BLaER1 (cell line): ENCODE results near the gene NIPAL4.
"Not testable (repeated sequence)": the region's sequence is repeated elsewhere in the genome, so short reads cannot be mapped to it uniquely, and the experiment has no call there.

Experiments used
- H3K27ac ChIP-seq: shearing (Covaris generic); formaldehyde crosslinking; 2 replicates; pipeline ENCODE4 v1.8.1; 2022
- H3K27me3 ChIP-seq: shearing (Covaris generic); formaldehyde crosslinking; 2 replicates; pipeline ENCODE4 v1.8.1; 2022
- H3K36me3 ChIP-seq: shearing (Covaris generic); formaldehyde crosslinking; 2 replicates; pipeline ENCODE4 v1.8.1; 2022
- H3K4me1 ChIP-seq: shearing (Covaris generic); formaldehyde crosslinking; 2 replicates; pipeline ENCODE4 v1.8.1; 2022
- H3K4me2 ChIP-seq: shearing (Covaris generic); formaldehyde crosslinking; 2 replicates; pipeline ENCODE4 v1.8.1; 2022
- H3K4me3 ChIP-seq: shearing (Covaris generic); formaldehyde crosslinking; 2 replicates; pipeline ENCODE4 v1.8.1; 2022
- H3K9ac ChIP-seq: shearing (Covaris generic); formaldehyde crosslinking; 2 replicates; pipeline ENCODE4 v1.8.1; 2022
- H3K9me3 ChIP-seq: shearing (Covaris generic); formaldehyde crosslinking; 2 replicates; pipeline ENCODE4 v1.8.1; 2022
- H4K20me1 ChIP-seq: shearing (Covaris generic); formaldehyde crosslinking; 2 replicates; pipeline ENCODE4 v1.8.1; 2022
- Cebpa-rat ChIP-seq: shearing (Covaris generic); IDR thresholded peaks from 2 replicates; pipeline ENCODE4 v1.8.1; 2022

The NIPAL4 gene

DNA sequence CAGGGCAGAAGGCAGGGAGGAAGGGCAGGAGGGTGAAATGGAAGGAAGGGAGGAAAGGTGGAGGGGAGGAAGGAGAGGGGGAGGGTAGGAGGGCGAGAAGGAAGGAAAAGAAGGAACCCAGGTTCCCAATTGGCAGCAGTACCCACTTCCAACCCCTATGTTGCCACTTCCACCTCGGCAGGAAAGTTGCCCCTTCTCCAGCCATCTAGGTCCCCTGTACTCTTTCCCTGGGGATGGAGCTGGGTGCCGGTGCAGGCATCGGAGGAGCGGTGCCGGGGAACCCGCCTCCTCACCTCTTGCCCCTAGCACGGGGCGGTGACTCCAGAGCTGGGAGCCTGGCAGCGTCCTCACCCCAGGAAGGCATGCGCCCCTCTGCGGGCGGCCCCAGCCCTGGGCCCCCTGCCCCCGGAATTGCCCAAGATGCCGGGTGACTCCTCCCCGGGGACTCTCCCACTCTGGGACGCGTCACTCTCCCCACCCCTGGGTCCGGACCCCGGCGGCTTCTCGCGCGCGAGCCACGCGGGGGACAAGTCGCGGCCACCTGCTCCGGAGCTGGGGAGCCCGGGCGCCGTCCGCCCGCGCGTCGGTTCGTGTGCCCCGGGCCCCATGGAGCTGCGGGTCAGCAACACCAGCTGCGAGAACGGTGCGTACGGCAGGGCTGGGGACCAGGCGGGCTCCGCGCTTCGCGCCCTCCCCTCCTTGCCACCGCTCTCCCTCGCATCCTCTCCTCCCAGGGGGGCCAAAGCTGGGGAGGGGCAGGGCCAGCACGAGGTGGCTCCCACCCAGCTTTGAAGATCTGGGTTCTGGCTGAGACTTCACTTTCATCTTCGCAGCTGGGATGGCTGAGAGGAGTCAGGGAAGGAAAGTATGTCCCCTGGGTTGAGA is at the start of gene NIPAL4:
Gene NIPAL4, plus strand, starts transcription at position 499 of the 885 bp plus-strand sequence. Its CDS starts 108 bp downstream, at position 607.
- Histone ChIP-seq H3K9ac (no peak within 1 kb of the TSS), H3K27ac (no peak within 1 kb of the TSS), H3K4me2 (peak within 1 kb of the TSS; percentile 85)

DNA sequence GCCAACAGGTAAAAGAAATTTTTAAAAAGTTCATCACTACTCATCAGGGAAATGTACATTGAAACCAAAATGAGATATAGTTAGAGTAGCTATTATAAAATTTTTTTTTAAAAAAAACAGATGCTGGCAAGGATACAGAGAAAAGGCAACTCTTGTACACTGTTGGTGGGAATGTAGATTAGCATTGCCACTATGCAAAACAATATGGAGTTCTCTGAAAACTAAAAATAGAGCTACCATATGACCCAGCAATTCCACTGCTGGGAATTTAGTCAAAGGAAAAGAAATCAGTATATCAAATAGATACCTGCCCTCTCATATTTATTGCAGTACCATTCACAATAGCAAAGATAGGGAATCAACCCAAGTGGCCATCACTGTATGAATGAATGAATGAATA is 44.2 kb upstream of the NIPAL4 start:
- Histone ChIP-seq H3K9ac (no peak overlapping the region), H3K9me3 (peaks cover 30% of the 10 kb centered on the region), H3K27ac (no peak overlapping the region), H3K27me3 (no peaks in the 10 kb centered on the region), H3K36me3 (no peaks in the 10 kb centered on the region), H3K4me2 (no peak overlapping the region), H3K4me3 (no peak overlapping the region), H3K4me1 (no peaks in the 10 kb centered on the region), H4K20me1 (no peaks in the 10 kb centered on the region)
- TF ChIP-seq Cebpa-rat = no peak

More for the DNA sequence above, at the start of gene NIPAL4:
- peaks cover 24% of the 10 kb centered on the region for H3K4me1 ChIP-seq
- H3K9me3 ChIP-seq = no peaks in the 10 kb centered on the region
- TF ChIP-seq Cebpa-rat = no peak
- no peaks in the 10 kb centered on the region for H3K36me3 ChIP-seq
- peaks cover 46% of the 10 kb centered on the region for H3K27me3 ChIP-seq
- peak within 1 kb of the TSS; percentile 59 for H3K4me3 ChIP-seq
- no peaks in the 10 kb centered on the region for H4K20me1 ChIP-seq

DNA sequence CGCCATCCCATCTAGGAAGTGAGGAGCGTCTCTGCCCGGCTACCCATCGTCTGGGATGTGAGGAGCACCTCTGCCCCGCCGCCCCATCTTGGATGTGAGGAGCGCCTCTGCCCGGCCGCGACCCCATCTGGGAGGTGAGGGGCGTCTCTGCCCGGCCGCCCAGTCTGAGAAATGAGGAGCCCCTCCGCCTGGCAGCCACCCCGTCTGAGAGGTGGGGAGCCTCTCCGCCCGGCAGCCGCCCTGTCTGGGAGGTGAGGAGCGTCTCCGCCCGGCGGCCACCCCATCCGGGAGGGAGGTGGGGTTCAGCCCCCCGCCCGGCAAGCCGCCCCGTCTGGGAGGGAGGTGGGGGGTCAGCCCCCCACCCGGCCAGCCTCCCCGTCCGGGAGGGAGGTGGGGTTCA is 40.5 kb upstream of the NIPAL4 start:
- H3K36me3 ChIP-seq, H3K27ac ChIP-seq, H3K4me2 ChIP-seq, H3K9ac ChIP-seq, H3K4me3 ChIP-seq, H3K4me1 ChIP-seq, H4K20me1 ChIP-seq, H3K27me3 ChIP-seq: not testable (repeated sequence)
- H3K9me3 ChIP-seq = peaks cover 36% of the 10 kb centered on the region

DNA sequence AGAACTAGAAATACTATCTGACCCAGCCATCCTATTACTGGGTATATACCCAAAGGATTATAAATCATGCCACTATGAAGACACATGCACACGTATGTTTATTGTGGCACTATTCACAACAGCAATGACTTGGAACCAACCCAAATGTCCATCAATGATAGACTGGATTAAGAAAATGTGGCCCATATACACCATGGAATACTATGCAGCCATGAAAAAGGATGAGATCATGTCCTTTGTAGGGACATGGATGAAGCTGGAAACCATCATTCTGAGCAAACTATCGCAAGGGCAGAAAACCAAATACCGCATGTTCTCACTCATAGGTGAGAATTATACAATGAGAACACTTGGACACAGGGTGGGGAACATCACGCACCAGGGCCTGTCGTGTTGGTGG is 30.1 kb upstream of the NIPAL4 start:
- H4K20me1 ChIP-seq, H3K4me3 ChIP-seq, H3K9ac ChIP-seq, H3K36me3 ChIP-seq, H3K4me1 ChIP-seq, H3K27ac ChIP-seq, H3K4me2 ChIP-seq, H3K27me3 ChIP-seq: not testable (repeated sequence)
- peaks cover 10% of the 10 kb centered on the region; the same call in 1 of the 2 replicates for H3K9me3 ChIP-seq

DNA sequence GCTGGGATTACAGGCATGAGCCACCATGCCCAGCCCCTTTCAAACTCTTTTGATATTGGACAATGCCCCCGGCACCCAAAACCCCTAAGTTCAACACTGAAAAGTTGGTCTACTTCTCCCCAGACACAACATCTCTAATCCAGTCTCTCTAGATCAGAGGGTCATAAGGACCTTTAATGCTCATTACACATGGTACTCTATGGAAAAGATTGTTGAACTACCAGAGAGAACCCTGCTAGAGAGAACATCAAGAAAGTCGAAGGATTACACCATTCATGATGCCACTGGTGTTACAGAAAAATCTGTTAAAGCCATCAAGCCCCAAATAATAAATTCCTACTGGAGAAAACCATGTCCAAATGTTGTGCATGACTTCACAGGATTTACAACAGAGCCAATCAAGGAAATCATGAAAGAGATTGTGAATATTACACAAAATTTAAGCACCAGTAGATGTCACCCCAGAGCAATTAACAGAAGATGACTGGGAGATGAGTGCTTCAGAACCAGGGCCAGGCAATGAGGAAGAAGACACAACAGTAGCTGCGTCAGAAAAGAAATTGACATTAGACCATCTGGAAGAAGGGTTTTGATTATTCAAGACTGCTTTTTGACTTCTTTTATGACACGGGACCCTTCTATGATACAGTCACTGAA is 28.3 kb upstream of the NIPAL4 start:
- Histone ChIP-seq H3K4me2 (no peak overlapping the region), H3K27ac (no peak overlapping the region), H3K4me1 (no peaks in the 10 kb centered on the region)

DNA sequence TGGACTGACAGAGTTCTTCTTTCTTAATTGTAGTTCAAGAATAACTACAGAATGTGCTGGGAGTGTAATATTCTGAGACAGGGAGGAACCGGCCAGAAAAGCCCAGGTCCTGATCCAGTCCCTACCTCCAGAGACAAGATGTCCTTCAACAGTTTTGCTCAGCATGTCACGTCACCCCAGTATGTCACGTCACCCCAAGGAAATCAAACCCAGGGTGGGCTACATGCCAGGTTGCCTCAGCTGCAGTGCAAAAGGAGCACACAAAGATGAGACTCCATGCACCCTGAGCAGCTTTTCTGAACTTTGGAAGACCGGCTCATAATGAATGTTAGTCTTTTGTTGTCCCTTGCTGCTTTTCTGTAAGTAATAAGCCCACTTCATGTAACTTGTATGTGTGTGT is 25.9 kb upstream of the NIPAL4 start:
- no peak overlapping the region for H3K4me2 ChIP-seq
- H3K27me3 ChIP-seq = no peaks in the 10 kb centered on the region
- no peaks in the 10 kb centered on the region for H3K36me3 ChIP-seq
- H3K27ac ChIP-seq = no peak overlapping the region
- H3K4me3 ChIP-seq = no peak overlapping the region
- H4K20me1 ChIP-seq = no peaks in the 10 kb centered on the region
- no peak for TF ChIP-seq Cebpa-rat
- no peak overlapping the region for H3K9ac ChIP-seq
- H3K4me1 ChIP-seq = no peaks in the 10 kb centered on the region
- H3K9me3 ChIP-seq = 0 out of 2 replicates have a peak, but pooled peaks cover 10% of the 10 kb centered on the region

More for the DNA sequence above, 28.3 kb upstream of the NIPAL4 start:
- H3K9me3 ChIP-seq = 0 out of 2 replicates have a peak, but pooled peaks cover 10% of the 10 kb centered on the region
- no peaks in the 10 kb centered on the region for H4K20me1 ChIP-seq
- H3K9ac ChIP-seq = no peak overlapping the region
- H3K4me3 ChIP-seq = no peak overlapping the region
- no peaks in the 10 kb centered on the region for H3K27me3 ChIP-seq
- H3K36me3 ChIP-seq = no peaks in the 10 kb centered on the region
- TF ChIP-seq Cebpa-rat = no peak

DNA sequence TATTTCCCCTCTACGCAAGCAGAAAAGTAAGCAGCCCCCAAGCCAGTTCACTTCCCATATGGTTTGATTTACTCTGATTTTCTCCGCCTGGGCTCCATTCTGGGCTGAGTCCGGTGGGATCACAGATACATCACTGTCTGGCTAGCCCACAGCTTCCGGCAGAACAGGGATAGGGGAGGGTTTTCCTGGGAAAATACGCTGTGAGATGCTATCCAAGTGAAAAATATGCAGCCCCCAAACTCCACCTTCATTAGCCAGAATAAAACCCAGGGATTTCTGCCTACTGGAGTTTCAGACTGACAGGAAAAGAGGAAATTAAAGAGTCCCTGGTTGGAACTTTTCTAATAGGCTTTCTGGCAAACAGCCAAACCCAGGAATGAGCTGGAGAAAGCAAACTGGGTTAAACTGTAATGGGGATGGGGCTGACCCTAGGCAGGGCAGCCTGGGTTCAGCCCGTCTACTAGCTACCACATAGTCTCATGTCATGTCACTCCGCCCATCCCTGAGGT is 16.9 kb upstream of the NIPAL4 start:
- no peaks in the 10 kb centered on the region for H3K36me3 ChIP-seq
- no peak overlapping the region for H3K4me3 ChIP-seq
- no peak overlapping the region for H3K4me2 ChIP-seq
- TF ChIP-seq Cebpa-rat = no peak
- no peaks in the 10 kb centered on the region for H3K9me3 ChIP-seq
- H4K20me1 ChIP-seq = no peaks in the 10 kb centered on the region
- H3K4me1 ChIP-seq = no peaks in the 10 kb centered on the region
- no peaks in the 10 kb centered on the region for H3K27me3 ChIP-seq
- H3K9ac ChIP-seq = no peak overlapping the region
- H3K27ac ChIP-seq = no peak overlapping the region

DNA sequence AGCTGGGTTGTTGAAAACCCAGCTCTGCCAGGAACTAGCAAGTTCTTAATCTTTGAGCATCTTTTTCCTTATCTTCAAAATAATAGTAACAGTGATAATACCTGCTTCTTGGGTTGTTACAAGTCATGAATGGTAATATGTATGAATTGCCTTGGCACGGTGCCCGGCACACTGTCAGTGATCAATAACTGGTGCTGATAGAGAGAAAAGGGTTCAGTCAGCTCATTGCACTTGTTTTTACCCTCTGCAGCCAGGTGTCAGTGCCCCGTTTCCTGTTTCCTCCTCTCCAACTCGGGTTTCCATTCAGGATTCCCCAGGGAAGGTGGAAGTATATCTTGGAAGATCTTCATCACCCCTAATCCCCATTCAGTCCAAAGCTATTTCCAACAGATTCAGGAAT is 15.8 kb upstream of the NIPAL4 start:
- H3K36me3 ChIP-seq = no peaks in the 10 kb centered on the region
- no peak overlapping the region for H3K9ac ChIP-seq
- H3K4me1 ChIP-seq = no peaks in the 10 kb centered on the region
- H3K27me3 ChIP-seq = no peaks in the 10 kb centered on the region
- H3K4me3 ChIP-seq = no peak overlapping the region
- no peak overlapping the region for H3K4me2 ChIP-seq
- no peaks in the 10 kb centered on the region for H4K20me1 ChIP-seq
- TF ChIP-seq Cebpa-rat = no peak
- no peaks in the 10 kb centered on the region for H3K9me3 ChIP-seq
- no peak overlapping the region for H3K27ac ChIP-seq

DNA sequence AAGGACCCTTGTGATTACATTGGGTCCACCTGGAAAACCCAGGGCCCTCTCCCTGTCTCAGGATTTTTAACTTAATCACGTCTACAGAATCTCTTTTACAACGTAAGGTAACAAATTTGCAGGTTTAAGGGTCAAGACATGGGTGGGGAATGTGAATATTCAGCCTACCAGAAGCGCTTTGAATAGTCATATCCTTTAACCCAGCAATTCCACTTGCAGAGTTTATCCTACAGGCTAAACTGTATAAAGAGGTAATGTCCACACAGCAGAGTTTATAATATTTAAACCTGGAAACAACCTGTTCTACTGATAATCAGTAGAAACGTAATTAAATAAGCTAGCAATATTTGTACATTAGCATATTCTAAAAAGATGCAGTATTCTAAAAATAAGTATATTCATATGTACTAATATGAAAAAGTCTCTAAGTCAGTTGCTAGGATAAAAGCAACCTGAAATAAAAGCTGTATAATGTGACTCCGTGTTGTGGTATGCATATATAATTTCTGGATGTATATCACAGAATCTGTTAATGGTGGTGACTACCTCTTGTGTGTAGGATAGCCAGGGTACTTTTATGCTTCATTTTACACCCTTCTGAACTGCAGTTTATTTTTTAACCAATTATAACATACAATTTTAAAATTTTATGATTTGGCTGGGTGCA is 14.1 kb upstream of the NIPAL4 start:
- H3K9ac ChIP-seq = no peak overlapping the region
- H3K4me1 ChIP-seq = no peaks in the 10 kb centered on the region
- H3K36me3 ChIP-seq = no peaks in the 10 kb centered on the region
- no peak overlapping the region for H3K4me3 ChIP-seq
- no peaks in the 10 kb centered on the region for H4K20me1 ChIP-seq
- H3K27ac ChIP-seq = no peak overlapping the region
- TF ChIP-seq Cebpa-rat = no peak
- no peak overlapping the region for H3K4me2 ChIP-seq
- no peaks in the 10 kb centered on the region for H3K27me3 ChIP-seq
- H3K9me3 ChIP-seq = no peaks in the 10 kb centered on the region

DNA sequence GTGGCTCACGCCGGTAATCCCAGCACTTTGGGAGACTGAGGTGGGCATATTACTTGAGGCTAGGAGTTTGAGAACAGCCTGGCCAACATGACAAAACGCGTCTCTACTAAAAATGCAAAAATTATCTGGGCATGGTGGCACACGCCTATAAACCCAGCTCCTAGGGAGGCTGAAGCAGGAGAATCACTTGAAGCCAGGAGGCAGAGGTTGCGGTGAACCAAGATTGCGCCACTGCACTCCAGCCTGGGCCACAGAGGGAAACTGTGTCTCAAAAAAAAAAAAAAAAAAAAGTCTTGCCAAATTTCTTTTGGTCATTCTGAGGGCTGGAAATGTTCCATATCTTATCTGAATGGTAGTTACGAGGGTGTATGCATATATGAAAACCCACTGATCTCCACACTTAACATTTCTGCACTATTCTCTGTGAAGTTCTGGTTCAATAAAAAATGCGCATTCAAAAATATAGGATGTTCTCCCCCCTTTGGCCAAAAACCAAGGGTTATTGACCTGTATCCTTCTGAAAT is 13.5 kb upstream of the NIPAL4 start:
- Histone ChIP-seq H3K4me3 (no peak overlapping the region), H3K27me3 (no peaks in the 10 kb centered on the region), H3K9ac (no peak overlapping the region), H3K36me3 (no peaks in the 10 kb centered on the region), H3K4me2 (no peak overlapping the region), H3K4me1 (no peaks in the 10 kb centered on the region), H3K9me3 (no peaks in the 10 kb centered on the region), H3K27ac (no peak overlapping the region), H4K20me1 (no peaks in the 10 kb centered on the region)
- TF ChIP-seq Cebpa-rat = no peak
